HG03108 (cell line): Measurements from ENCODE around the gene PLPP4.

Experiments
- ATAC-seq: cut with Tn5 transposase; IDR thresholded peaks from one replicate; pipeline ENCODE4 v1.9.1; 2021; ENCODE audit warnings: moderate library complexity; ENCODE audit not compliant: unreplicated experiment

The PLPP4 gene

DNA sequence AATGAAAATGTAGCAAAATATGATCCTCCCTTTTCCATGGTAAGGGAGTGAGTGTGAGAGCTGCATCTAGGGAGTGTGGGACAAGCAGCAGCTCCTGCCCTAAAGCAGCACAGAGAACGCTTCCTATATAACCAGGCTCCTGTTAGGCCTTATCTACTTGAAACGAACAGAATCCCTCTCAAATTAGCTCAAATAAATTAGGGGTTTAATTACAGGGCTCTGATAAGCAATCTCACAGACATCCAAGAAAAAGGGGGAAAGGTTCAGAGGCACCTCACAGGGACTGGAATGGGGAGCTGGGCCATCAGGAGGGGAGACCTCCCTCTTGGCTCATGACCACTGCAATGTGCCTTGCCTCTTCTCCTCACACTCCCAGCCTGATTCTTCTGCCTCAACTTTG, 57.9 kb downstream of the PLPP4 start:
- no peak for ATAC-seq

- no peak for ATAC-seq
Observed at GRCh38 chr10:120515741-120516140, 58.7 kb downstream of the PLPP4 start.

DNA sequence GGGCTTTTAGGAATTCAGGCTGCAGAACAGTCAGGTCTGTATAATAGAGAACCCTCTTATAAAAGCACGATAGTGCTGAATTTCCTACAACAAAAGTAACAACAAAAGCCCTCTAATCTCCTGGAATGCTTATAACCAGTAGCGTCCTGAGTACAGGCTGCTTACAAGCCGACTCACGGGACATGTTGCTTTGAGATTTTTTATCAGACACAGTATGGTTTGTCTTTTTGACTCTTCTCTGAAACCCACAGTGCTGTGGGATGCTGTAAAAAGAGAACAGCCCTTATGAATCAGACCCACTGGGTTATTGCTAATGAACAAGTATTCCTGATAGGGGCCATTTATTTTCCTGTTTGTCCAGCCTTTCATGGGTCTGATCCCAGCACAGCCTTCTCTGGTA, 59.4 kb downstream of the PLPP4 start:
- ATAC-seq = no peak

DNA sequence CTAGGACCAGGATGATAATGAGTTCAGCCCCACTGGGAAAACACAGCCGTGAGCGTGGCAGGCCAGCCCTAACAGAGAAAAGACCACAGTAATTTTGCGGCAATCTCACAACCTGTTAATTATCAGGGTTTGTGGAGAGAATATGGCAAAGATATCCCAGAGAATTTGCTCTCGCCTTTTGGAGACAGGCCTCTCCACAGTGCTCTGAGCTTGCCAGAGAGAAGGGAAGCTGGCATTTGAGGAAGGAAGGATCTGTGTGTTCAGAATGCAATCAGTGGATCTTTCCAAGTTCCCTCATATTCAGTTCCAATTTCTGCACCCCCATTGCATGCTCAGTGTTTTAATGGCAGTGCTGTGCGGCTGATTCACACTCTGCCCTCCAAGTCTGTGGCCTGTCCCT, 60.2 kb downstream of the PLPP4 start:
- no peak for ATAC-seq

DNA sequence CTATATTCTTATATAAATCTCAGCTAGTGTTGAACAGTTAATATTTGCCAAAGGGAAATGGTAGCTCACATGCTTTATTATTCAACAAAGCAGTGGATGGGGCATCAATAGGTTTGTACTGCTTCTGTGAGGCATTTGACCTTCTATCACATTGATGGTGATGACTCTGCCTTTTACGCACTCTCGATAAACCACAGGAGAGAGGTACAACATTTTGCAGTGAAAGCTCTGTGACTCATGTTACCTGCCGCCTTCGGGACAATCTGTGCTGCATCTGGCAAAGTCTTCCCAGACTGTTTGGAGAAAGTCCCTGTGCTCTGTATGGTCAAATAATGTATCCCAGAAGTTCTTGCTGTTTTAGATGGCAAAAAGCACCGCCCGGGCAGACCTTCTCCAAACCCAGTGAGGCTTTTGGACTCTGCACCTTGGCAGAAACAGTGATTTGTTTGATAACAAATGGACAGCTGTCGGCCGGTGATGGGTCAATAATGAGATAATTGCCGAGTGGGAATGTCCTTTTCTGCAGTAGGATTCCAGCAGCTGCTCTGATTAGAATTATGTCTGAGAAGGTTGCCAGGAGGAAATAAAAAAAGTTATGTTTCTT, 61.0 kb downstream of the PLPP4 start:
- ATAC-seq = no peak

- ATAC-seq = no peak
Observed at GRCh38 chr10:120521880-120522279, 64.9 kb downstream of the PLPP4 start.

DNA sequence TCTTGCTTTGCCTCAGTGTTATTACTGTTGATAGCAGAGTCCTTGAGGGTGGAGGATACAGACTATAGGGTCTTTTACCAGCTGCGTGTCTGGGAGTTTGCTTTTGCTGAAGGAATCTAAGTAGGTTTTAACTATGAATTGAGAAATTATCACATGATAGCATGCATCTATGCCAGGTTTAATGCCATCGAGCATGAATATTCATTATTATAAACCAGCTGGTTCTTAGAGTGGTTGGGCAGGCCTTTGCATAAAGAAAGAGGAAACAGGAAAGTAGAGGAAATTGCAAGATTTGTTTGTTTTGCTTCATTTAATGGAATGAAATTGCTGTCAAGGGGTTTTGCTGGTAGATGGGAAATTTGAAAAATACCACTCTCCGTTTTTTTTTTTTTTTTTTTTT, 70.7 kb downstream of the PLPP4 start:
- no peak for ATAC-seq

DNA sequence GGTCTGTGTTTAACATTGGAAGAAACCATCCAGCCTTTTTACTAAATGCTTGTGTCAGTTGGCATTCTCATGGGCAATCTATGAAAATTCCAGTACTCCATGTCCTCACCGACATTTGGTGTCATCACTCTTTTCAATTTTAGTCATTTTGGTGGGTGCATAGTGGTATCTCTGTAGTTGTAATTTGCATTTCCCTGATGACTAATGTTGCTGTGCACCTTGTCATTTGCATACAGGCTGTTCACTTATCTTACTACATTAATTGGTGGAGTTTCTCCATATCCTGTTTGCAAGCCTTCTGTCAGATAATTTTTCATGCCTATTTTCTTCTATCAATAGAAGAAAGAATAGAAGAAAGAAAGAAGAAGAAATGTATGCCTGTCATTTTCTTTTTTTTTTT, 73.7 kb downstream of the PLPP4 start:
- ATAC-seq = no peak

- ATAC-seq = no peak
Observed at GRCh38 chr10:120538091-120538490, 81.1 kb downstream of the PLPP4 start.

GRCh38 chr10:120539076-120539475, 82.0 kb downstream of the PLPP4 start:
- no peak for ATAC-seq

DNA sequence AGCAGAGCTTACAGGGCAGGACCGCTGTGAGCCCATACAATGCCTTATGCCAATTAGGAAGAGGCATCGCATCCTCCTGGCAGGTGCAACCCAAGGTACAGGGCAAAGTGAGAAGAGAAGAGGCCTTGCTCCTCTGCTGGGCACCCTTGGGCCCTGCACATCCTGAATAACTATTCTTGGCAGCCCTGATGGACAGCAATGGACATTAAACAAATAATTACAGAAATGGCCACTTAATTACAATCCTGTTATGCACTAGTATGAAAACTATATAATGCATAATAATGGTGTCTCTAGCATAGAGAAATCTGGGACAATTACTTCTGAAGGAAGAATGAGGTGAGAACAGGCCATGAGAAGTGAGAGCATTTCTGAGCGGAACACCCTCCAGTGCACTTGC, 83.5 kb downstream of the PLPP4 start:
- no peak for ATAC-seq

DNA sequence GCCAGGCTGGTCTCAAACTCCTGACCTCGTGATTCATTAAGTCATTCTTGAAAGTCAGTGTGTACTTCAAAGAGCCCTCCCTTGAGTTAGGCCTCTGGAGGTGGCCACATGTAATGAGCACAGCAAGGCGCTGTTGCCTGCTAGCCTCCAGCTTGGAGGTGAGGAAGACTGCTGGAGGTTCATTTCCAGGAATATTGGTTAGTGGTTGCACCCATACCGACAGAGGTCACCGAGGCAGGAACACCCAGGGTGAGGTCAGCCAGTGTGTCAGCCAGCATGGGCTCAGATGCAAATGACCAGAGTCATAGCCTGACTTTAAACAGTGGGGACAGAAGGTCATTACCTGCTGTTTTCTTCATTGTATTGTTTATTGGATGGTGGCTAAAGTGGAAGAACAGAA, 85.0 kb downstream of the PLPP4 start:
- ATAC-seq = no peak

- no peak for ATAC-seq
Observed at GRCh38 chr10:120542591-120542990, 85.6 kb downstream of the PLPP4 start.

- ATAC-seq = no peak
Observed at GRCh38 chr10:120543291-120543690, 86.3 kb downstream of the PLPP4 start.

DNA sequence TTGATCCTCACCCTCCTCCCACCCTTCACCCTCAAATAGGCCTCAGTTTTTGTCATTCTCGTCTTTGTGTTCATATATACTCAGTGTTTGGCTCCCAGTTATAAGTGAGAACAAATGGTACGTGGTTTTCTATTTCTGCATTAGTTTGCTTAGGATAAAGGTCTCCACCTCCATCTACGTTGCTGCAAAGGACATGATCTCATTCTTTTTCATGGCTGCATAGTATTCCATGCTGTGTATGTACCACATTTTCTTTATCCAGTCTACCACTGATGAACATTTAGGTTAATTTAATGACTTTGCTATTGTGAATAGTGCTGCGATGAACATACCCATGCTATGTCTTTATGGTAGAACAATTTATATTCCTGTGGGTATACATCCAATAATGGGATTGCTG, 91.2 kb downstream of the PLPP4 start:
- ATAC-seq = no peak

DNA sequence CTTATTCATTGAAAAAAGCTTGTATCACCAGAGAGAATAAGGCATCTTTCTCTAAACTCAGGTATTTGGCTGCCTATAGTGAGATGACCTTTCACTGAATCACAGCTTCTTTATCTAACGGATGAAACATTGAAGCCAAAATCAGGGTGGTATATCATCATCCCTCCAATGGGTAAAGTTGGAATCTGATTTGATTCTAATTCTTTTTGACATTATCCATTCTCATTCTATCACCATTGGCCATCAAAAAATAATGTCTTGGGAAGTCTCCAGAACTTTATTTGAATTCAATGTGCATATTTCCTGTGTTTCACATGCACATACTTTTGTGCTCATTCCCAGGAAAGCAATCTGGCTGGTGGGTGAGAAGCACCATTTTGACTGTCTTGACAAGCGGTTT, 95.2 kb downstream of the PLPP4 start:
- no peak for ATAC-seq

- no peak for ATAC-seq
Observed at GRCh38 chr10:120553911-120554310, 96.9 kb downstream of the PLPP4 start.

DNA sequence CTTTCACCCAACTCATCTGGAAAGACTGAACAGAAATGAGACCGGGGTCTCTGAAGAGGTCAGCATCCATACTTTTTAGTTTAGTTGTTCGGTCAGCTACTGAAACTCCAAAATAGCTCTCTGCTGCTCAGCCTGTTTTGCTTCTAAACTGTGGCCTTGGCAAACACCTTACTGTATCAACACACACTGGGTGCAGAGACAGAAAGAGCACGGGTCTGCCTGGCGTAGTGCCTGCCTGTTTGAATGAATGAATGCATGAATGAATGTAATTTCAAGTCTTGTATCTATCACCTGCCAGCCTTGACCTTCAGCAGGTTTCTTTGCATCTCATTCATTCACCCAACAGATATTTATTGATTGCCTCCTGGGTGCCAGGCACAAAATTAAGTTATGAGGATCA, 98.4 kb downstream of the PLPP4 start:
- no peak for ATAC-seq

GRCh38 chr10:120555842-120556532, 99.0 kb downstream of the PLPP4 start:
- ATAC-seq = no peak

GRCh38 chr10:120557311-120557710, 100.3 kb downstream of the PLPP4 start:
- ATAC-seq = no peak

DNA sequence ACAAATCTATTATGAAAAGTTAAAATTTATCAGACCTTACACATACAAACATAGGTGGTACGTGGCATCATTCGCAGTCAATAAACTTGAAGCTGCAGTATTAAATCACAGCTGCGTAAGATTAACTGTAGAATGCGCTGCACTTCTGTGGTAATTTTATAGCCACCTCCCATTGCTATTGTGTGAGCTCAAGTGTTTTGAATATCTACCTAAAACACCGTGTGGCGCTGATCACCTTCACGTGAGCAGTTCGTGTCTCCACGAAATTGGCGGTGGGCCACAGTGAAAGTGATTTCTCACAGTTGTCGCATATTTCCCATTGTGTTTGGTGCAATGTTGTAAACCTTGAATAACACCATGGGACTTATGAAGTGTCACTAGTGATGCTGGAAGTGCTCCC, 102.8 kb downstream of the PLPP4 start:
- no peak for ATAC-seq

- no peak for ATAC-seq
Observed at GRCh38 chr10:120562956-120563355, 105.9 kb downstream of the PLPP4 start.

DNA sequence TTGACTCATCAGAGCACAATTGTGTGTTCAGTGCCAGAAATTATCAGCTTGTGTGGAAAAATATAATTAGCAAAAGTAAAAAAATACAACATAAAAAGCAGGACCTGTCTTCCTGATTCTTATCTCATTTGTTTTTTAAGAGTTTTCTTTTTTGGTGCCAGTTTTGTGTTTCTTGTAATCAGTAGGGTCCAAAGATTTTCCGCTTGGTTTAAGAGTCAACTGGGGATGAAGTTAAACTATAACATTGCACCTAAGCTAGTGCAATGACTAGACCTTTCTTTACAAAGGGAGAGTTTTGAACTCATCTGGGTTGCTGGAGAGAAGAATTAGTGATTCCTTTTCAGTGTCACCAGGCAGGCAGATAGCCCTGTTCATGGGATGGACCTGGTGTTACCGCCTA, 113.4 kb downstream of the PLPP4 start:
- ATAC-seq = no peak
